Measurements from ENCODE around the gene FBXL3.
"Not testable (repeated sequence)": the region's sequence is repeated elsewhere in the genome, so short reads cannot be mapped to it uniquely, and the experiment has no call there.

The FBXL3 gene

DNA sequence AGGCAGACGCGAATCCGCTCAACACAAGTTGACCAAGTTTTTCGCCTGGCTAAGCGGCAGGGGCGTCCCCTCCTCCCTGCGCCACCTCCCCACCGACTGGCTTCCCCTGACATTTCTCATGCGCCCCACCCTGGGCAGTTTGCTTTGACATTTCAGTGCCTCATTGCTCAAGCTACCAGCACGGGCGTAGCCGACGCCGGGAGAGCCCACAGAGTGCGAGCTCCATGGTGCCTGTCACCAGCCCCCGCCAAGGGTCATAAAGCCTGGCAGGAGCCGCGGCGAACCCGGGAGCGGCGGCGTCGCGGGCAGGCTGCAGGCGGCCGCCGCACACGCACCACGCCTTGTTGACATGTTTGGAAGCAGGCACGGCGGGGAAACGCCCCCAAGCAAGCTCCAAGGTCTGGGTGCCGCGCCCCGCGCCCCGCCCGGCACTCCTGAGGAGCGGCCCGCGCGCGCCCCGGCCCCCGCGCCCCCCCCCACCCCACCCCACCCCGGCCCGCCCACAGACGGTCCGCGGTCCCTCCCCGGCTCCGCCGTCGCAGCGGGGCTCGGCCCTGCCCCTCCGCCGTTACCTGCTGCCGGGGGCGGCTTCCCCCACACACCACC lies 601 bp downstream of the FBXL3 start:
- DNase-seq, result peak; percentile 81

DNA sequence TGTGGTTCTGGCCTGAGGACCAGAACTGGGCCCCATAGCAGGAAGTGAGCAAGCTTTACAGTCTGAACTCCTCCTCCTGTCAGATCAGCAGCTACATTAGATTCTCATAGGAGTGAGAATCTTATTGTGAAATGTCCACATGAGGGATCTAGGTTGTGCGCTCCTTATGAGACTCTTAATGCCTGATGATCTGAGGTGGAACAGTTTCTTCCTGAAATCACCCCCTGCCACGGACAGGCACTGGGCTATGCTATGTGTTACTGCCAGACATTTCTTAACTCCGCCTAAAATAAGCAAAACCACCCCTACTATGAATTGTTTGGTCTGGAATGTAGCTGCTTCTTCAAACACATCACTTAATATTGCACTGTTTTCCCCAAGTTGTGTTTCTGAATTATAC lies 4.6 kb downstream of the FBXL3 start:
- no peak for DNase-seq

DNA sequence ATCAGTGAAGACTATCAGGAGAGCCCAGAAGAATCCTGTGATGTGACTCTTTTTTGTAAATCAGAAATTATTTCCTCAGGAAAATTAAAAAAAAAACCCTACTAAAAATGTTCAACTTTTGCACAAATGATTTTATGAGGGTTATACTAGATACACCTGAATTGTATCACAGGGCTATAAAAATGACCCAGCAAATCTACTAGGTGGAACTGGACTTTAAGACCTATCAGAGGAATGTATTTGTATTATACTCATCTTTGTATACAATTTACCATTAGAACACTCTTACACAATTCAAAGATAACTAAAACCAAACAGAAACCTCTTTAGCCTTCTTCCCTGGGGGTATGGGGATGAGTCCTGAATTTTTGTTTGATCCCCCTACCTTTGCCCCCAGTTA lies 7.2 kb downstream of the FBXL3 start:
- DNase-seq, result no peak

DNA sequence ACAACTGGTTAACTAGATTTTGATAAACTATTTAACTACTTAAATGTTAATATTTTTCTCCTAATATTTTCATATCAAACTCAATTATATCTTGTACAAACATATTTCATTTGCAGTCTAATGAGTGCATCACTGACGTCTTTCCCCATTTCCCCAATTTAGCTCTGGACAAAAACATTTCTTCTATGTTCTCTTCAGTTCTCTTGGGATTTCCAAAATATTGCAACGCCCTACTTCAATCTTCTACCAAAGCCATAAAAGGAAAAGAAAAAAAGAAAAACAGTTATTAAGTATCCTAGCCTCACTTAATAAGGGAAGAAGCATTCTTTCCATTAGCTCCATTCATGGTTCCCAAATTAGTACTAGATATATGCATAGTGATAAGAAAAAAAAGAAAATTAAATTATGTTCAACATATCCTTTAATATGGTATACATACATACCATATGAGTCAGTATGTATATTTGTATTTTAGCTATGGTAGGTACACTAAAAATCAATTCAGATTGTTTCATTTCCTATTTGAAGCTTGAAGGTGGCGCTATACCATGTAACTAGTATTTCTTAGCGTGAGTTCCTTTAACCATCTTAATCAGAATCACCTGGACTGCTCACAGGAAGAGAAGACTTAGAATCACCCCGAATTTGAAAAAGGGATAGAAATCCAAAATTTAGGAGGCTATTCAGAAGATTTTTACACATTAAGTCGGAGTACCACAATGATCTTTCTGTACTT lies 9.9 kb downstream of the FBXL3 start:
- DNase-seq, result no peak

DNA sequence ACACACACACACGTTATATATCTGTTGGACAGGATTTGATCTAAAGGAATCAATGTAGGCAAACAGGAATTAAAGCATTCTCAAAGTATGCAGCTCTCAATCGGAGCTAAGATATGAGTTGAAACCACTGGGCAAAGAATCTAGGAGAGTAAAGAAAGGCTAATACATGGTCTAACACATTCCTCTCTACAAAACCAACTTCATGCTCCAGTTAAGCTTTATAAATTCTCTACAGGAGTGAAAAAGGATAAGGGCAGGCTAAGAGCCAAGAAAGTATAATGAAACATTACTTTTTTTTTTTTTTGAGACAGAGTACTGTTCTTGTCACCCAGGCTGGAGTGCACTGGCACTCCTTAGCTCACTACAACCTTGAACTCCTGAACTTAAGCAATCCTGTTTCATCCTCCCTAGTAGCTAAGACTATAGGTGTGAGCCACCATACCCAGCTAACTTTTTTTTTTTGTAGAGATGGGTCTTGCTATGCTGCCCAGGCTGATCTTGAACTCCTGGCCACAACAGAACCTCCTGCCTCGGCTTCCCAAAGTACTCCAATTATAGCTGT lies 10.6 kb downstream of the FBXL3 start:
- no peak for DNase-seq

DNA sequence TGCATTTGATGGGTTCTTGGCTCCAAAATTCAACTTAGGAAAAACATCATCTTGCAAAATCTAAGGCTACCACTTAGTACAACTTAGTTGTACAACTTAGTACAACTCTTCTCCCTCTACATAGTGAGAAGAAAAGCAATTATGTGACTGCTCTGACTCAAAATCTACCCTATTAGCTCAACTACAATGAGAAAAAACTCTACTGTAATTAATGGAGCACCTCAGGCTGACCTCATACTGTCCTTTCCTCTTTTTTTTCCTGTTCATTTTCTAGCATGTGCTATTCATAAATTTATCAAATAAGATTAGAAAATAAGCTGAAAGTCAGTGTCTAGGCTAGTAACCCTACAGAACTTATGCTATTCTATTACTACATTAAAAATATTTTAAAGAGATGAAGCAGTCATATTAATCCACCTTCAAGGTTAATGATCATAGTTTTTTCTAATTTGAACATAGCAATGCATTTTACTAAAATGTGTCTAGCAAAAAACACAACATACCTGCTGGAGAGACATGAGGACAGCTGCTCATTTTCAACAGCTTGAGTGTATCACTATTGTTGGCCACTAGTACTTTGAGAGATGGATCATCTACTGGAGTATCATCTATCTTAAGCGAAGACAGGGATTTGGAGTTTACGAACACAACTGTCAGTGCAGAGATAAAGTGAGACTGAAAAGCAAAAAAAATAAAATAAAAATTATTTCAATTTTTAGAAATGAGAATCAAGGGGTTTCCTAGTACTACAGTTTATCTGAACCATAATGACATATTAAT lies 11.9 kb downstream of the FBXL3 start:
- no peak for DNase-seq

DNA sequence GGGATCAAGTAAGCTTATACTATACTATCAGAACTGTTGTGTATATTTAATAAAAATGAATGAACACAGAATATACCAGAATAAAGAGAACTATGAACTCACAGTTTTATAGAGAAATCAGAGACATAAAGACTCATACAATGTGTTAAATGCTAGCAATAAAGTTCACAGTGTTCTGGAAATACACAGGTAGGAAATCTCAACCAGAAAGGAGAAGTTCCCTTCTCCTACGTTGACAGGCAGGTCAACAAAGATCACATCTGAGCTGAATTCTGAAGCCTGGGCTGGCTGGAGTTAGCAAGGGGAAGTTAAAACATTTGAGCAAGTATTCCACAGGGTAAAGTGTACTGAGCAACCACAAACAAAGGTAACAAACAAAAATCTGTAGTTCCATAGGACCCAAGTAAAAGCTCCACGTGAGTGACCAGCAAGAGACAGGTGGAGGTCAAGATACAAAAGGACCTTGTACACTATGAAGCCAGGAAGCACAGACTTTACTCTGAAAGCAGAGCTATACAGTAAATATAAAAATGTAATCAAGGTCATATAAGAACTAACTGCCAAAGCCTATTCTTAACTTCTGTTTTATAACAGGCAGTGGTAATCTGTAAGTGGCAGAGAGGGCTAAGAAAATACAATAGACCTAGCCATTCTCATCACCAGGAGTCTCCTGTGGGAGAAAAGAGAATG lies 13.0 kb downstream of the FBXL3 start:
- DNase-seq, result no peak

DNA sequence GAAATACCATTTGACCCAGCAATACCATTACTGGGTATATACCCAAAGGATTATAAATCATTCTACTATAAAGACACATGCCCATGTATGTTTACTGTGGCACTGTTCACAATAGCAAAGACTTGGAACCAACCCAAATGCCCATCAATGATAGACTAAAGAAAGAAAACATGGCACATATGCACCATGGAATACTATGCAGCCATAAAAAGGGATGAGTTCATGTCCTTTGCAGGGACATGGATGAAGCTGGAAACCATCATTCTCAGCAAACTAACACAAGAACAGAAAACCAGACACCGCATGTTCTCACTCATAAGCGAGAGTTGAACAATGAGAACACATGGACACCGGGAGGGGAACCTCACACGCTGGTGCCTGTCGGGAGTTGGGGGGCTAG lies 17.2 kb downstream of the FBXL3 start:
- DNase-seq, result not testable (repeated sequence)

DNA sequence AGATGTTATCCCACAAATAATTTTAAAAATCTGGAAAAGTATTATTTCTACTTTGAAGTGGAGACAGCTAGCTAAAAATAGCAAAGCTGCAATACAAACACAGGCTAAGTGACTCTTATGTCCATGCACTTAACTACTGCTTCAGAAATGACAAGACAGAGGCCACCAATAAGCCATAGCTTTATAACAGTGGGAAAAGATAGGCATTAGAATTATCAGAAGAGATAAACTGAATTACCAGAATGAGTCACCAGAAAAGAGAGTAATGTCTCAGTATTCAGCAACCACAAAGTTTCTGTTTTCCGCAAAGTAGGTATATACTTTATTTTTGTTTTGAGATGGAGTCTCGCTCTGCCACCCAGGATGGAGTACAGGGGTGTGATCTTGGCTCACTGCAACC lies 17.9 kb downstream of the FBXL3 start:
- DNase-seq, result no peak

DNA sequence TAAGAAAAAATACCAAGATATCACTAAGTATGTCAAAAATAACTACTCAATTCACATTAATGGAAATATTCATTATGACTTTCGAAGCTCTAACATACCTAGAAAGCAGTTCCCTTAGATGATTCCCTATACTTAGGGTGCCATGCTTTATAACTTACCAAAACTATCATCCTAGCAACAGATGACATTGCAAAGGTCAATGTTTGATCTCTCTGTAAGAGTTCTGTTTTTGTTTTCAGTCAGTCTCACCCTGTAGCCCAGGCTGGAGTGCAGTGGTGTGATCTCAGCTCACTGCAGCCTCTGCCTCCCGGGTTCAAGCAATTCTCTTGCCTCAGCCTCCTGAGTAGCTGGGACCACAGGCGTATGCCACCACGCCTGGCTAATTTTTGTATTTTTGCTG lies 18.6 kb downstream of the FBXL3 start:
- DNase-seq, result not testable (repeated sequence)

DNA sequence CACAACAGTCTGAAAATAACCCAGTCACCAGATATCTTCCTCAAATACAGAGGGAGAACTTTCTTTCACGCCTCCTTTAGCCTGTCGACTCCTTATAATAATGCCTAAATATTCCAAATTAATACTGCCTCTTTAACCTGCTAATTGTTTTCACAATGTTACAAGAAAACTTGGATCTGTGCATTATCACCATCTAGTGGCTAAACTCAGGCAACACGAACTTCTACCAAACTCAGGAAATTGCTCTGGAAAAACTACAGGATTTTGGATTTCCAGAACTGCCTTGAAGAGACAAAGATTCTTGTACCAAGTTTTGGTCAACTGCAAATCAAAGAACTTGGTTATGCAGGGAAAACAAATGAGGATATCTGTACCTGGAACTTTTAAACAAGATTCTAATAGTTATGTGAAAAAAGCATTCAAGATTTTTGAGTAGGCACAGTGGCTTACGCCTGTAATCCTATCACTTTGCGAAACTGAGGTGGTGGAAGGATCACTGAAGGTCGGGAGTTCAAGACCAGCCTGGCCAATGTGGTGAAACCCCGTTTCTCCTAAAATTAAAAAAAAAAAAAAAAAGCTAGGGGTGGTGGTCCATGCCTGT lies 24.3 kb downstream of the FBXL3 start:
- DNase-seq, result no peak

DNA sequence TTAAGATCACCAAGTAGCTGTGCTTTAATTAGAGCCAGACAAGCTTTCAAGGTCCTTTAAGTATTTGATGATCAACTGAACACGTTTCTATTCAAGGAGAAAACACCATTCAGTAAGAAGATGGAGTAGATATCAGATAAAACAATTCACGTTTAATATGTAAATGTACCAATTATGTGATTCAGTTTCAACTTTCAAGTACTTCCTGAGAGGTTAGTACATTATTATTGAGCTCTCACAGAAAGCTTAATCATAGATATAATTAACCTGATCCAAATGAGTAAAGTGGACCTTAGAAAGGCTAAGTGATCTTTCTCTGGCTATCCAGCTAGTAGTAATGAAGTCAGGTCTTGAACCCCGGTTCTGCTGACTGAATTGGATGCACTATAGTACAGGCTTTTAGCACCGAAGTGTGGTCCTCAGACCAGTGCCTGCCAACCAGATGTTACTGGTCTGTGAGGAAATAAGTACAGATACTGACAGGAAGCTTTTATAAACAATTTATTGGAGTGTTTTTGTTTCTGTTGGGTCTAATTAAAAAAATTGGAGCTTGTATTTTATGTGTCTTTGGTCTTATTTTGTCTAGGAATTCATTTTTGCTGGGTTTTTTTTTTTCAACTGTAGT lies 24.9 kb downstream of the FBXL3 start:
- DNase-seq, result no peak

DNA sequence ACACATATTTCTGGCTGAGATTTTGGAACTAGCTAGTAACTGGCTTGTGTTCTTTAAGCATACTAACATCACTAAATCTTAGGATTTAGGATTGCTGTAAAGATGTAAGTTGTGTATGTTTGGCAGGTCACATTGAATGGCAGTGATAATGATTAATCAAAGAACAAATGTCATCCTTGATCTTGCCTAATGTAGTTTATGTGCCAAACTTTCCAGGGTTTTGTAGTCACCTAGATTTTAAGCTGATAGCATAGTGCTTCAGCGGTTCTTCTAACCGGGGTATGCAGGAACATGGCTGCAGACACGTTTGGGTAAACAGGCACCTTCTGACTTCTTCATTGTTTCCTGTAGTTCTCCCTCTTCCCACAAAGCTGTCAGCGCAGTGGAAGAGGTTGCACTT lies 25.4 kb downstream of the FBXL3 start:
- no peak for DNase-seq

DNA sequence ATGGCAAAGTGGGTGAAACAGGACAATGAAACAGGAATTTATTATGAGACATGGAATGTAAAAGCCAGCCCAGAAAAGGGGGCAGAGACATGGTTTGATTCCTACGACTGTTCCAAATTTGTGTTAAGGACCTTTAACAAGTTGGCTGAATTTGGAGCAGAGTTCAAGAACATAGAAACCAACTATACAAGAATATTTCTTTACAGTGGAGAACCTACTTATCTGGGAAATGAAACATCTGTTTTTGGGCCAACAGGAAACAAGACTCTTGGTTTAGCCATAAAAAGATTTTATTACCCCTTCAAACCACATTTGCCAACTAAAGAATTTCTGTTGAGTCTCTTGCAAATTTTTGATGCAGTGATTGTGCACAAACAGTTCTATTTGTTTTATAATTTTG lies 26.5 kb downstream of the FBXL3 start:
- DNase-seq, result no peak

DNA sequence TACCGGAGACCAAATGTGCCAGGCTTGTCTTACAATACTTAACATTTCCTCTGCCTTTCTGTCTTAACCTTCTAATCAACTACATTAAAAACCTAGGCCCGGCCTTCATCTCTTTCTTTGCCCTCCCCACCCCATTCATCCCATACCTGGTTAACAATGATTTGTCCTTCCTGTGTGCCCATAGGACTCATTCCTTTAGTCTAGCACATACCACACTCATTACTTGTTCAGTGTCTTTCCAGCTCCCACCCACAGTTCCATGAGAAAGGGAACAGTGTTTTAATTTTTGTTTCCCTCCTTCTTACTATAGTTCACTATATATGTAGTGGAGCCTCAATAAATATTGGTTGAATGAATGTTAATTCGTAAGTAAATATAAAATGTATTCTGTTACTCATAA lies 32.7 kb downstream of the FBXL3 start:
- DNase-seq, result no peak

DNA sequence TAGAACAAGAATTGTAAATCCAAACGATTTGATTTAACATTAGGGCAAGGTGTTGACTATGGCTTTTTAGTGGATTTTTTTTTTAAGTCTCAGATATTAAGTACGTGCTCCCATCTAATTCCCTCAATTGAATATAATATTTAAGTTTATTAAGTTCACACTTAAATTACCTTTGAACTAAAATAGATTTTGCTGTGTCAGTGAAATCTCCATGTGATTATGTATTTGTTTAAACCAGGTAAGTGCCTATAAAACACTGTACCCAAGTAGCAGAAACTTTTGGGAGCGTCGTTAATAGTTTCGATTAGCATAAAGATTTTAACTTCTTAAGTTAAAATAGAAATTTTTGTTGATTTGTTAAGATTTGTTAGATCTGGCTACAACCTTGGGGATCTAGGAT lies 33.5 kb downstream of the FBXL3 start:
- no peak for DNase-seq

DNA sequence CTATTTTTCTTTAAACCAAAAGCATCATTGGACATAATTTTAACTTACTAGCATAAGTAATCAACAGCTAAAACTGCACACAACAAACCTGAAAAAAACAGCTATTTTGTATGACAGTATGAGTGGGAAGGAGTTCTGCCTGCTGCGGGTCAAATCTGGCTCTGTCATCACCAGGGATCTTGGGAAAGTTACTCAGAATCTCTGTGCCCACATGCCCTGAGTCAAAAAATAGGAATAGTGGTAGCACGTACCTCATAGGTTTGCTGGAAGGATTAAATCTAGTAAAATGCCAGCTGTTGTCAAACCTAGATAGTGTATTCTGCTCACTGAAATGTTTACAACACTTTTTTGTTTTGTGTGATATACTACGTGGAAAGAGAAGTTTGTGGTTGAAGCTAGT lies 33.9 kb downstream of the FBXL3 start:
- DNase-seq, result no peak

DNA sequence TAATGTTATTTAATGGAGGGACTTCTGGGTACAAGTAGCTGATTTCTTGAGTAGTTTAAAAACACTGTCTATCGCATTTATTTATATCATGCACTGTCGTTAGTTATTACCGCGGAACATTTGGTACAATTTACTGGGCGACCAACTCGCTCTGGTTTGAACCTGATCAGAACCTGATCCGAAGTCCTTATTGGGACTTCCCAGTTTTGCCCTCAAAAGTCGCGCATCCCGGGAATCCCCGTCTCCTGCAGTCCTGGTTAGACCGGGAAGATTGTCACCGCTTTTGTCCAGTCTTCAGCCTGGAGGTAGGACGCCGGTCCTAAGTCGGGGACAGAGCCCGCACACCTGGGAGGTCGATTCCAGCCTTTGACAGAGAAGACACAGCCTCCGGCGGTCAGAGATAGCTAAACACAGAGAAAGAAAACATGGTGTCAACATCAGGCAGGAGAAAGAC lies 34.4 kb downstream of the FBXL3 start:
- DNase-seq, result peak; percentile 37

DNA sequence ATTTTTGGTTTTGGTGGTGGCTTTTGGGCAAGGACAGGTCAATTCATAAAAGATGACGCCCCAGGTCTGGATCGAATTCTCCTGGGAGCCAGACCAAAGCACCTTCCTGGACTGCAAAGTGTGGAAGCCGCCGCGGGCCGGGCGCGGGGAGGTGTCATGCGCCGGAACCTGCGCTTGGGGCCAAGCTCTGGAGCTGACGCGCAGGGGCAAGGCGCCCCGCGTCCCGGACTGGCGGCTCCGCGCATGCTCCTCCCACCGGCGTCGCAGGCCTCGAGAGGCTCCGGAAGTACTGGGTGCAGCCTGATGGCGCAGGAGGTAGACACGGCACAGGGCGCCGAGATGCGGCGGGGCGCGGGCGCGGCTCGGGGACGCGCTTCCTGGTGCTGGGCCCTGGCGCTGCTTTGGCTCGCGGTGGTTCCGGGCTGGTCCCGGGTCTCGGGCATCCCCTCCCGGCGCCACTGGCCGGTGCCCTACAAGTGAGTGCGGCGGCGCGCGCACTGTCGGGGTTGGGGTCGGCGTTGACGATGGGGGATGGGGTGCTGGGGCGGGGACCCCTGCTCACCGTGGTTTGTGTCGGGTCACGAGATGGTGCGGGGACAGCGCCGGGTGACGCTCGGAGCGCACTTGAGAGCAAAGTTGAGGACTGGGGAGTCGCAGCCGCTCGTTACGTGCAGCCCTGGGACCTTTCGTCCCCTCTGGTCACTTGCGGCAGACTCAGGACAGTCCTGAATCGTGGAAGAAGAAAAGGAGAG lies 35.0 kb downstream of the FBXL3 start, which contains the start of gene CLN5:
Gene CLN5, plus strand, starts transcription at position 286 of the 752 bp plus-strand sequence. Its CDS starts 18 bp downstream, at position 304.
- peak; percentile 94 for DNase-seq

DNA sequence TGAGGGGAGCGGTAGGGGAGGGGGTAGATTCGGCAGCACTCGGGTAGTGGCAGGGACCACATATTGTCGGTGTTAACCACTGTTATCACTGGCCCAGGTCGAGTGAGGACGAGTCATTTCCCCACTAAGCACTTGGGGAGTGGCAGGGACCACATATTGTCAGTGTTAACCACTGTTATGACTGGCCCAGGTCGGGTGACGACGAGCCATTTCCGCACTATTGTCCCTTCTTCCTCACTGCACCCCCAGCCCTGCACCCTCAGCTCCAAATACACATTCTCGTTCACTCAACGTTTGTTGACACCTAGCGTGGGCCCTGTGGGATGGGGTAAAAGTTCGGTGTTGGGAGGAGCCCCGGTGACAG lies 35.5 kb downstream of the FBXL3 start:
- DNase-seq, result peak; percentile 3

DNA sequence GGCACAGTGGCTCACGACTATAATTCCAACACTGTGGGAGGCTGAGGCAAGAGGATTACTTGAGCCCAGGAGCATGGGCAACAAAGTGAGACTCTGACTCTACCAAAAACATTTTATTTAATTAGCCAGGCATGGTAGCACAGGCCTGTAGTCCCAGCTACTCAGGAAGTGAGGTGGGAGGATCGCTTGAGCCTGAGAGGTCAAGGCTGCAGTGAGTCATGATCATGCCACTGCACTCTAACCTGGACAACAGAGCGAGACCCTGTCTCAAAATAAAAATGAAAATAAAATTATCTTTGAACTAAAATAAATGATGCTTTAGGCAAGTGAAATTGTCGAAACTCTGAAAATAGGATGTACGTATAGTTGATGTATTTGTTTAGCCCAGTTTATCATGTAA lies 43.3 kb downstream of the FBXL3 start:
- no peak for DNase-seq

All from RPMI8226 (cell line).